ENCODE measurements around the gene LRMDA.

The LRMDA gene

DNA sequence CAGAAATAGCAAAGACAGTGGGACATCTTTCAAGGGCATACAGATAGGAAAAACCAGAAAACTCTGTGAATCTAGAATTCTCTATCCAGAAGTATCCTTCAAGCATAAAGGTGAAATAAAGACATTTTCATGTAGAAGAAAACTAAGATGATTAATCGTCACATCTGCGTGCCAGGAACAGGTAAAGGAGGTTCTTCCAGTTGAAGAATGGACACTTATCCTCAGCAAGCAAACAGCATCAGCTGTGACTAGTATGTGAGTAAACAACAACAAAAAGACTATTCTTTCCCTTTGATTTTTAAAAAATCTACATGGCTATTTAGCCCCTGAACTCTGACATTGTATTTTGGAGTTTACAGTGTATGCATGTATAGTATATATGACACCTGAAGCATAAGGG lies 124.9 kb downstream of the LRMDA start:
- H3K4me3 ChIP-seq (ENCODE audit: low read depth, low read length), result no peak overlapping the region
- no peak overlapping the region for H2AFZ ChIP-seq
- H3K27ac ChIP-seq, result no peak overlapping the region
- H3K9ac ChIP-seq, result no peak overlapping the region
- no peaks in the 10 kb centered on the region for H3K9me3 ChIP-seq (ENCODE audit: control insufficient read depth, low read length)
- no peaks in the 10 kb centered on the region for H3K79me2 ChIP-seq
- no peaks in the 10 kb centered on the region for H3K36me3 ChIP-seq (ENCODE audit: control insufficient read depth, insufficient read depth, low read length)
- no peak overlapping the region for H3K4me2 ChIP-seq (ENCODE audit: low read length)
- H3K27me3 ChIP-seq (ENCODE audit: control insufficient read depth, insufficient read depth, low read length), result no peaks in the 10 kb centered on the region
- no peak for TF ChIP-seq CTCF (IDR thresholded peaks at IDR 0.05)
- no peaks in the 10 kb centered on the region for H3K4me1 ChIP-seq

- H3K9me3 ChIP-seq (ENCODE audit: control insufficient read depth, low read length), result no peaks in the 10 kb centered on the region
- TF ChIP-seq CTCF (IDR thresholded peaks at IDR 0.05), result no peak
- no peak overlapping the region for H3K4me2 ChIP-seq (ENCODE audit: low read length)
- no peaks in the 10 kb centered on the region for H3K27me3 ChIP-seq (ENCODE audit: control insufficient read depth, insufficient read depth, low read length)
- H3K4me1 ChIP-seq, result no peaks in the 10 kb centered on the region
- H3K9ac ChIP-seq, result no peak overlapping the region
- no peaks in the 10 kb centered on the region for H3K36me3 ChIP-seq (ENCODE audit: control insufficient read depth, insufficient read depth, low read length)
- no peak overlapping the region for H3K4me3 ChIP-seq (ENCODE audit: low read depth, low read length)
- no peaks in the 10 kb centered on the region for H3K79me2 ChIP-seq
- no peak overlapping the region for H3K27ac ChIP-seq
- H2AFZ ChIP-seq, result no peak overlapping the region
Observed at GRCh38 chr10:75565286-75566251, 134.1 kb downstream of the LRMDA start.

- Histone ChIP-seq H3K4me2 (ENCODE audit: low read length) (no peak overlapping the region), H3K79me2 (no peaks in the 10 kb centered on the region), H3K4me1 (no peaks in the 10 kb centered on the region), H3K36me3 (ENCODE audit: control insufficient read depth, insufficient read depth, low read length) (no peaks in the 10 kb centered on the region), H2AFZ (no peak overlapping the region), H3K27ac (no peak overlapping the region), H3K4me3 (ENCODE audit: low read depth, low read length) (no peak overlapping the region), H3K9me3 (ENCODE audit: control insufficient read depth, low read length) (no peaks in the 10 kb centered on the region), H3K9ac (no peak overlapping the region), H3K27me3 (ENCODE audit: control insufficient read depth, insufficient read depth, low read length) (no peaks in the 10 kb centered on the region)
- TF ChIP-seq CTCF (IDR thresholded peaks at IDR 0.05), result no peak
Observed at GRCh38 chr10:75568450-75569130, 137.2 kb downstream of the LRMDA start.

- H3K4me1 ChIP-seq, result no peaks in the 10 kb centered on the region
- no peak overlapping the region for H2AFZ ChIP-seq
- H3K27me3 ChIP-seq (ENCODE audit: control insufficient read depth, insufficient read depth, low read length), result no peaks in the 10 kb centered on the region
- no peaks in the 10 kb centered on the region for H3K9me3 ChIP-seq (ENCODE audit: control insufficient read depth, low read length)
- no peak for TF ChIP-seq CTCF (IDR thresholded peaks at IDR 0.05)
- H3K27ac ChIP-seq, result no peak overlapping the region
- no peak overlapping the region for H3K4me2 ChIP-seq (ENCODE audit: low read length)
- no peaks in the 10 kb centered on the region for H3K36me3 ChIP-seq (ENCODE audit: control insufficient read depth, insufficient read depth, low read length)
- H3K4me3 ChIP-seq (ENCODE audit: low read depth, low read length), result no peak overlapping the region
- H3K9ac ChIP-seq, result no peak overlapping the region
- no peaks in the 10 kb centered on the region for H3K79me2 ChIP-seq
Observed at GRCh38 chr10:75569506-75569905, 138.1 kb downstream of the LRMDA start.

All from parathyroid adenoma (tissue), 2 donors.